Keratinocyte (primary cell): ENCODE results near the gene EMC10.

ENCODE experiments used
- EZH2 ChIP-seq: IDR thresholded peaks from one replicate; pipeline ENCODE4 v1.6.1; 2012; ENCODE audit warnings: inconsistent platforms, mild to moderate bottlenecking, low read length, moderate library complexity
- TF ChIP-seq, protein P1 (sequence below), 3 experiments: IDR thresholded peaks in 1 of 3; conservative IDR thresholded peaks in 1 of 3; optimal IDR thresholded peaks in 1 of 3; 2 replicates in 2 of 3; 3 replicates in 1 of 3; pipeline versions ENCODE3 to v1.5.1; 2011; ENCODE audit warnings: low read length in 3 of 3, mild to moderate bottlenecking in 3 of 3, moderate library complexity in 2 of 3, control low read depth in 1 of 3, inconsistent platforms in 1 of 3; ENCODE audit not compliant: insufficient read depth in 2 of 3; ENCODE audit errors: extremely low read depth in 1 of 3

DNA sequence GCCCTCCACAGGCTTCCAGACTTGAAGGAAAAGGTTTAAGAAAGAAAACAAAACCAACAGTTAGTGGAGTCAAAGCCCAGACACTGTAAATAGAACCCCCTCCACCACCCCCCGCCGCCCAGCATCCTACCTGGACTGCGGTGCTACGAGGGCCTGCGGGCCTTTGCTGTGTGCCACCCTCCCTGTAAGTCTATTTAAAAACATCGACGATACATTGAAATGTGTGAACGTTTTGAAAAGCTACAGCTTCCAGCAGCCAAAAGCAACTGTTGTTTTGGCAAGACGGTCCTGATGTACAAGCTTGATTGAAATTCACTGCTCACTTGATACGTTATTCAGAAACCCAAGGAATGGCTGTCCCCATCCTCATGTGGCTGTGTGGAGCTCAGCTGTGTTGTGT lies 6.6 kb downstream of the EMC10 start:
- TF ChIP-seq, protein P1, sequence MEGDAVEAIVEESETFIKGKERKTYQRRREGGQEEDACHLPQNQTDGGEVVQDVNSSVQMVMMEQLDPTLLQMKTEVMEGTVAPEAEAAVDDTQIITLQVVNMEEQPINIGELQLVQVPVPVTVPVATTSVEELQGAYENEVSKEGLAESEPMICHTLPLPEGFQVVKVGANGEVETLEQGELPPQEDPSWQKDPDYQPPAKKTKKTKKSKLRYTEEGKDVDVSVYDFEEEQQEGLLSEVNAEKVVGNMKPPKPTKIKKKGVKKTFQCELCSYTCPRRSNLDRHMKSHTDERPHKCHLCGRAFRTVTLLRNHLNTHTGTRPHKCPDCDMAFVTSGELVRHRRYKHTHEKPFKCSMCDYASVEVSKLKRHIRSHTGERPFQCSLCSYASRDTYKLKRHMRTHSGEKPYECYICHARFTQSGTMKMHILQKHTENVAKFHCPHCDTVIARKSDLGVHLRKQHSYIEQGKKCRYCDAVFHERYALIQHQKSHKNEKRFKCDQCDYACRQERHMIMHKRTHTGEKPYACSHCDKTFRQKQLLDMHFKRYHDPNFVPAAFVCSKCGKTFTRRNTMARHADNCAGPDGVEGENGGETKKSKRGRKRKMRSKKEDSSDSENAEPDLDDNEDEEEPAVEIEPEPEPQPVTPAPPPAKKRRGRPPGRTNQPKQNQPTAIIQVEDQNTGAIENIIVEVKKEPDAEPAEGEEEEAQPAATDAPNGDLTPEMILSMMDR (optimal IDR thresholded peaks at IDR 0.05 in 1 of 3, IDR thresholded peaks at IDR 0.05 in 1 of 3, conservative IDR thresholded peaks at IDR 0.05 in 1 of 3; ENCODE audit: extremely low read depth in 1 of 3, insufficient read depth in 2 of 3, low read length in 3 of 3): no peak
- TF ChIP-seq EZH2: no peak
